PFSK-1 (cell line): ENCODE measurements around the gene SLC5A1.
A peak's percentile ranks its signal among the peaks of the same experiment; 100 is the strongest.

ENCODE experiments used
- FOXP2 ChIP-seq: optimal IDR thresholded peaks from 2 replicates; pipeline ENCODE3; 2011; ENCODE audit warnings: borderline replicate concordance, control low read depth, inconsistent platforms; ENCODE audit not compliant: insufficient read depth; ENCODE audit errors: extremely low read length, extremely low read depth
- POLR2AphosphoS5 ChIP-seq: IDR thresholded peaks from 2 replicates; pipeline ENCODE4 v1.6.1; 2012; ENCODE audit warnings: low read depth, mild to moderate bottlenecking, control low read depth, low read length, moderate library complexity
- SIN3A ChIP-seq: IDR thresholded peaks from 2 replicates; pipeline ENCODE4 v1.6.1; 2012; ENCODE audit warnings: mild to moderate bottlenecking, low read length, moderate library complexity, borderline replicate concordance; ENCODE audit not compliant: insufficient read depth
- TAF1 ChIP-seq: IDR thresholded peaks from 2 replicates; pipeline ENCODE4 v1.6.1; 2012; ENCODE audit warnings: low read length, control low read depth, borderline replicate concordance; ENCODE audit not compliant: insufficient read depth
- TF ChIP-seq, protein P1 (sequence below), 2 experiments: IDR thresholded peaks; 2 replicates each; pipeline versions ENCODE4 v1.6.1 to v1.8.0; 2011 to 2012; ENCODE audit warnings: low read depth in 2 of 2, low read length in 2 of 2, control low read depth in 1 of 2, inconsistent platforms in 1 of 2, mild to moderate bottlenecking in 1 of 2, moderate library complexity in 1 of 2; ENCODE audit not compliant: insufficient read depth in 1 of 2

Gene SLC5A1

DNA sequence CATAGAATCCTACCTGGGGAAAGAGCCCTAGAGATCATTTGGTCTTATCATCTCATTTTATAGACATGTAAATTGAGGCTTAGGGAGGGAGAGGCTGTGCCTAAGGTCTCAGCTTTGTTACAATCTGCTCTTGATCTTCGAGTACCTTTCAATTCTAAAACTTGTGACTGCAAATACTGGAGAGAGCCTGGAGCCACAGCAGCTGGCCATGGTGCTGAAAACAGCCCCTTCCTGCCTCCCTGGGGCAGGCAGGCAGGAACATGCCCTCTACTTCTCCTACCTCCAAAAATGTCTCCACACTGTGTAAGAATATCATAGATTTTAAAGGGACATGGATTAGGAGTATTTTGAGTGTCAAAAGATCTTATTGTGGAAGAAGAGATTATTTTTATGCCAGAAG lies 63.9 kb downstream of the SLC5A1 start:
- no peak for TF ChIP-seq TAF1
- no peak for TF ChIP-seq FOXP2
- TF ChIP-seq, protein P1, sequence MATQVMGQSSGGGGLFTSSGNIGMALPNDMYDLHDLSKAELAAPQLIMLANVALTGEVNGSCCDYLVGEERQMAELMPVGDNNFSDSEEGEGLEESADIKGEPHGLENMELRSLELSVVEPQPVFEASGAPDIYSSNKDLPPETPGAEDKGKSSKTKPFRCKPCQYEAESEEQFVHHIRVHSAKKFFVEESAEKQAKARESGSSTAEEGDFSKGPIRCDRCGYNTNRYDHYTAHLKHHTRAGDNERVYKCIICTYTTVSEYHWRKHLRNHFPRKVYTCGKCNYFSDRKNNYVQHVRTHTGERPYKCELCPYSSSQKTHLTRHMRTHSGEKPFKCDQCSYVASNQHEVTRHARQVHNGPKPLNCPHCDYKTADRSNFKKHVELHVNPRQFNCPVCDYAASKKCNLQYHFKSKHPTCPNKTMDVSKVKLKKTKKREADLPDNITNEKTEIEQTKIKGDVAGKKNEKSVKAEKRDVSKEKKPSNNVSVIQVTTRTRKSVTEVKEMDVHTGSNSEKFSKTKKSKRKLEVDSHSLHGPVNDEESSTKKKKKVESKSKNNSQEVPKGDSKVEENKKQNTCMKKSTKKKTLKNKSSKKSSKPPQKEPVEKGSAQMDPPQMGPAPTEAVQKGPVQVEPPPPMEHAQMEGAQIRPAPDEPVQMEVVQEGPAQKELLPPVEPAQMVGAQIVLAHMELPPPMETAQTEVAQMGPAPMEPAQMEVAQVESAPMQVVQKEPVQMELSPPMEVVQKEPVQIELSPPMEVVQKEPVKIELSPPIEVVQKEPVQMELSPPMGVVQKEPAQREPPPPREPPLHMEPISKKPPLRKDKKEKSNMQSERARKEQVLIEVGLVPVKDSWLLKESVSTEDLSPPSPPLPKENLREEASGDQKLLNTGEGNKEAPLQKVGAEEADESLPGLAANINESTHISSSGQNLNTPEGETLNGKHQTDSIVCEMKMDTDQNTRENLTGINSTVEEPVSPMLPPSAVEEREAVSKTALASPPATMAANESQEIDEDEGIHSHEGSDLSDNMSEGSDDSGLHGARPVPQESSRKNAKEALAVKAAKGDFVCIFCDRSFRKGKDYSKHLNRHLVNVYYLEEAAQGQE (IDR thresholded peaks at IDR 0.05; ENCODE audit: insufficient read depth in 1 of 2, low read depth in 2 of 2, low read length in 2 of 2), result peak; percentile 87 to 96

GRCh38 chr22:32112380-32112779 lies 69.3 kb downstream of the SLC5A1 start:
- TF ChIP-seq TAF1, result no peak
- TF ChIP-seq, protein P1 (IDR thresholded peaks at IDR 0.05; ENCODE audit: insufficient read depth in 1 of 2, low read depth in 2 of 2, low read length in 2 of 2), result no peak
- TF ChIP-seq FOXP2, result no peak
- no peak for TF ChIP-seq POLR2AphosphoS5
- TF ChIP-seq SIN3A, result no peak

GRCh38 chr22:32119568-32120235 lies 76.6 kb downstream of the SLC5A1 start:
- no peak for TF ChIP-seq TAF1
- TF ChIP-seq SIN3A, result no peak
- TF ChIP-seq FOXP2, result no peak
- no peak for TF ChIP-seq POLR2AphosphoS5

- no peak for TF ChIP-seq POLR2AphosphoS5
- TF ChIP-seq, protein P1 (IDR thresholded peaks at IDR 0.05; ENCODE audit: insufficient read depth in 1 of 2, low read depth in 2 of 2, low read length in 2 of 2), result no peak
Measured at GRCh38 chr22:32120603-32121002, 77.5 kb downstream of the SLC5A1 start.

DNA sequence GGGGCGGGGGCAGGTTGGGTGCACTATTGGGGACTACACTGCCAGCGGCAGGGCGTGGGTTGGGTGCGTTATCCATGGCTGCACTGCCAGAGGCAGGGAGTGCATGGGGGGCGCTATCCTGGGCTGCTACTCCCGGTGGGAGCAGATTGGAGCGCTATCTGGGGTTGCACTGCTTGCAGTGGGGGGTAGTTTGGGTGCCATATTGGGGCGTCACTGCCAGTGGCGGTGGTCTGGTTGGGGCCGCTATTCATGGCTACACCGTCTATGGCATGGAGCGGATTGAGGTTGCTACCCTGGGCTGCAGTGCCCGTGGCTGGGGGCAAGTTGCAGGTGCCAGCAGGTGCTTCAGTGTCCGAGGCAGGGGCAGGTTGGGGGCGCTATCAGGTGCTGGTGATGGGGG lies 79.8 kb downstream of the SLC5A1 start:
- TF ChIP-seq, protein P1 (IDR thresholded peaks at IDR 0.05; ENCODE audit: insufficient read depth in 1 of 2, low read depth in 2 of 2, low read length in 2 of 2), result no peak
- TF ChIP-seq POLR2AphosphoS5, result no peak
- no peak for TF ChIP-seq FOXP2
- TF ChIP-seq TAF1, result no peak
- no peak for TF ChIP-seq SIN3A
